Gastrocnemius medialis (tissue), 4 donors: ENCODE measurements around the gene SLC4A9. TPM values are rescaled to one million over a fixed set of nuclear protein-coding genes. Genes with fewer than 3 reads are reported as not detected.
A peak's percentile ranks its signal among the peaks of the same experiment; 100 is the strongest.
"Not testable (repeated sequence)": the region's sequence is repeated elsewhere in the genome, so short reads cannot be mapped to it uniquely, and the experiment has no call there.

Experiments used
- ATAC-seq, 2 donors: fragments of 150-250 bp; one replicate each; pipeline ENCODE4 v1.9.1; 2016
- DNase-seq, 2 donors: peaks; one replicate each; pipeline ENCODE4 v3.0.0-alpha.2; 2019
- H3K27ac ChIP-seq, 4 donors: fragments of 200-600 bp; sonication (generic); 1 replicate in 1 of 4; 2 replicates in 3 of 4; pipeline ENCODE4 v1.5.1; 2016 to 2018; ENCODE audit warnings: mild to moderate bottlenecking in 2 of 4, moderate library complexity in 1 of 4
- H3K27me3 ChIP-seq, 3 donors: fragments of 200-600 bp; sonication (generic) in 2 of 3; 1 replicate in 1 of 3; 2 replicates in 2 of 3; pipeline versions ENCODE4 v1.5.1 to v1.6.0; 2016 to 2019; ENCODE audit warnings: mild to moderate bottlenecking in 1 of 3, moderate library complexity in 1 of 3
- H3K36me3 ChIP-seq, 2 donors: fragments of 200-600 bp; sonication (generic) in 1 of 2; one replicate each; pipeline ENCODE4 v1.5.1; 2017 to 2018
- H3K4me1 ChIP-seq, 2 donors: fragments of 200-600 bp; sonication (generic) in 1 of 2; one replicate each; pipeline ENCODE4 v1.5.1; 2016 to 2017; ENCODE audit warnings: mild to moderate bottlenecking in 2 of 2
- H3K4me3 ChIP-seq, 4 donors: fragments of 200-600 bp; sonication (generic) in 3 of 4; 1 replicate in 1 of 4; 2 replicates in 3 of 4; pipeline ENCODE4 v1.5.1; 2016 to 2019; ENCODE audit warnings: mild to moderate bottlenecking in 2 of 4
- H3K9me3 ChIP-seq, 3 donors: fragments of 200-600 bp; sonication (generic) in 2 of 3; 1 replicate in 1 of 3; 2 replicates in 2 of 3; pipeline ENCODE4 v1.5.1; 2016 to 2019
- CTCF ChIP-seq, 5 experiments: fragments of 450-650 bp in 3 of 5; fragments of 200-600 bp in 2 of 5; sonication (generic) in 2 of 5; IDR thresholded peaks in 4 of 5; conservative IDR thresholded peaks in 1 of 5; 1 replicate in 4 of 5; 2 replicates in 1 of 5; pipeline ENCODE4 v1.5.1; 2016 to 2019; ENCODE audit warnings: antibody characterized with exemption in 5 of 5, mild to moderate bottlenecking in 3 of 5, moderate library complexity in 3 of 5
- POLR2A ChIP-seq, 2 donors: fragments of 450-650 bp; IDR thresholded peaks; one replicate each; pipeline ENCODE4 v1.6.1; 2017; ENCODE audit warnings: antibody characterized with exemption in 2 of 2, mild to moderate bottlenecking in 2 of 2, moderate library complexity in 2 of 2
- in situ Hi-C, 4 donors: fragments of 200-750 bp; cut with MboI; loops; one replicate each; pipeline versions ENCODE4 v1.15.0 to v1.8.0; 2017; ENCODE audit warnings: low sequenced_read_pairs in 4 of 4
- intact Hi-C: fragments of 100-400 bp; cut with DNase I; formaldehyde crosslinking; loops from one replicate; pipeline ENCODE4 v1.15.1; 2023; ENCODE audit warnings: low total_unique reads
- total RNA-seq, 4 donors: library from RNA; depleted of rRNA; stranded (reverse); fragments of >200 nt; gene quantifications; one replicate each; pipeline versions ENCODE4 v1.1.0 to v1.2.3, GENCODE V29; 2016

SLC4A9 gene
- total RNA-seq, 4 donors from 2014 or later = not detected

- TF ChIP-seq POLR2A (IDR thresholded peaks at IDR 0.05) = no peak
- no peak for TF ChIP-seq CTCF (IDR thresholded peaks at IDR 0.05 in 4 of 5, conservative IDR thresholded peaks at IDR 0.05 in 1 of 5)
- Histone ChIP-seq H3K27me3 (no peaks in the 10 kb centered on the region), H3K9me3 (no peaks in the 10 kb centered on the region), H3K4me3 (no peak overlapping the region), H3K27ac (peak overlapping the region; percentile 91 to 97 (median 94)), H3K36me3 (peaks cover 0 to 10% of the 10 kb centered on the region in 2 donors), H3K4me1 (peaks cover 80 to 95% of the 10 kb centered on the region in 2 donors)
- DNase-seq (no peak), ATAC-seq (no peak)
- in situ Hi-C loops (loop anchor here in 1 of 4 donors (5.0 kb wide), 1 partner anchor 37 kb away; the partner anchor contains the start of gene PFDN1), intact Hi-C loops (no loop called here)
Measured at GRCh38 chr5:140339636-140340035, 20.4 kb upstream of the SLC4A9 start.

DNA sequence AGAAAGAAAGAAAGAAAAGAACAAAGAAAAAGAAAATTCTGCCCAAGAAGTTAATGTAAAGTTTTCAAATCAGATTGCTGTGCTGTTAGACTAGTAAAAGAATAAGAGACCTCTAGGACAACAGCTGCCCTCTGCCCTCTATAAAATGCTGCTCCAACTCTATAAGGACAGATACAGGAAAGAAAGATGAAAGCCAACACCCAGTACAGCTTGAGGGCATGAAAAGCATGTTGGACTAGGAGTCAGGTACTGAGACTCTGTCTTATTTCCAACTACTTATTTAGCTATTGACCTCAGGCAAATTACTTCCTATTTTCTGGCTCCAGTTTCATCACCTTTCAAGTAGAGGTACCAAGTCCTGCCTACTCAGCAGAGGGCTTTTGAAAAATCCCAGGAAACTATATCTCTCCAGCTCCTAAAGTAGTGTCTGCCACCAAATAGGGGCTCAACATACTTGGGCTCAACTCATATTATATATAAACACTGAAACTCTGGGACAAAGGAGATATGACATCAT is 19.3 kb upstream of the SLC4A9 start:
- Histone ChIP-seq H3K36me3 (peaks cover 0 to 2% of the 10 kb centered on the region in 2 donors), H3K27ac (peak overlapping the region; percentile 91 to 97 (median 94)), H3K9me3 (no peaks in the 10 kb centered on the region), H3K4me1 (peaks cover 87 to 99% of the 10 kb centered on the region in 2 donors), H3K27me3 (no peaks in the 10 kb centered on the region), H3K4me3 (no peak overlapping the region)
- no peak for TF ChIP-seq POLR2A (IDR thresholded peaks at IDR 0.05)
- TF ChIP-seq CTCF (IDR thresholded peaks at IDR 0.05 in 4 of 5, conservative IDR thresholded peaks at IDR 0.05 in 1 of 5) = no peak
- ATAC-seq = no peak
- intact Hi-C loops (no loop called here), in situ Hi-C loops (no loop called here)
- DNase-seq = no peak

- intact Hi-C loops = no loop called here
- ATAC-seq = peak; percentile 15 to 18
- Histone ChIP-seq H3K9me3 (no peaks in the 10 kb centered on the region), H3K4me1 (peaks cover 78 to 91% of the 10 kb centered on the region in 2 donors), H3K36me3 (no peaks in the 10 kb centered on the region), H3K27ac (peak overlapping the region; percentile 91 to 97 (median 94)), H3K27me3 (no peaks in the 10 kb centered on the region), H3K4me3 (no peak overlapping the region)
- no peak for TF ChIP-seq CTCF (IDR thresholded peaks at IDR 0.05 in 4 of 5, conservative IDR thresholded peaks at IDR 0.05 in 1 of 5)
- TF ChIP-seq POLR2A (IDR thresholded peaks at IDR 0.05) = no peak
- DNase-seq = peak; percentile 50 to 68
- in situ Hi-C loops = no loop called here
Measured at GRCh38 chr5:140341591-140341990, 18.4 kb upstream of the SLC4A9 start.

DNA sequence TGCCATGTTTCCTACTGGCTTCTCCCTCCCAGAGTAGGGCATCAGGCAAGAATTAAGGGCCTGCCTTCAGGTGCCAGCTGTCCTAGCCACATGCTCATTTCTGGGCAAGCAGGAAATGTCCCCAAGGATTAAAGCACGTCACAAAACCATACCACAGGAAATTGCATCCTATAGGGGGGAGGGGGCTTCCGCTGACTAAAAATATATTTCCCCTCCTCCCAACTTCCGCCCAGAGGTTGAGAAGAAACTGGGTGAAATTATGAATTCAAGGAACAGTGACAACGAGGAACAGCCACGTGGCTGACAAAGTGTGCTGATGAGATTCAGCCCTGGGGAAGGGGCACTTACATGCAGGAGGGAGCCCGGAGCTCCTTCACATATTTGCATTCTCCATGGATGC is 17.7 kb upstream of the SLC4A9 start:
- ATAC-seq (no peak), DNase-seq (peak in 1 of 2 donors; percentile 35)
- intact Hi-C loops (no loop called here), in situ Hi-C loops (no loop called here)
- Histone ChIP-seq H3K27ac (peak overlapping the region; percentile 91 to 97 (median 94)), H3K4me1 (peaks cover 76 to 88% of the 10 kb centered on the region in 2 donors), H3K27me3 (no peaks in the 10 kb centered on the region), H3K9me3 (no peaks in the 10 kb centered on the region), H3K36me3 (no peaks in the 10 kb centered on the region), H3K4me3 (no peak overlapping the region)
- TF ChIP-seq CTCF (IDR thresholded peaks at IDR 0.05 in 4 of 5, conservative IDR thresholded peaks at IDR 0.05 in 1 of 5) (no peak), POLR2A (IDR thresholded peaks at IDR 0.05) (no peak)

DNA sequence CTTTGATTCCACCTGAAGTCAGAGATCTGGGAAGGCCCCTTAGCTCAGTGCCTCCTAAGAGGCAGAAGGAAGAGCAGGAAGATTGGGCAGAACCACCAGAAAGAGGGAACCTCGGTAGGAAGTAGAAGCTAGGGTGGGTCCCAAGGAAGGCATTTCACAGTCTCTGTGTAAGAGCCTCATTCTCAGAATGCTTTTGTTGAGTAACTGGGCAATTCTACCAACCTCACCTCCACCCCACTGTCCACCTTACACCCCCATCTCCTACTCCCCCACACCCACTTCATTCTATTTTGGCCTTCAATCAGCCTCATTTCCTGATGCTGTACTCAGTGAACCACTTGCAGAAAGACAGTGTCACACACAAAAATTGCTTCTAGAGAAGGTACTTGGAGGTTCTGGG is 17.1 kb upstream of the SLC4A9 start:
- ATAC-seq = no peak
- intact Hi-C loops = no loop called here
- in situ Hi-C loops = no loop called here
- H3K9me3 ChIP-seq = no peaks in the 10 kb centered on the region
- TF ChIP-seq POLR2A (IDR thresholded peaks at IDR 0.05) (no peak), CTCF (IDR thresholded peaks at IDR 0.05 in 4 of 5, conservative IDR thresholded peaks at IDR 0.05 in 1 of 5) (no peak)
- peaks cover 76 to 88% of the 10 kb centered on the region in 2 donors for H3K4me1 ChIP-seq
- H3K4me3 ChIP-seq = no peak overlapping the region
- no peaks in the 10 kb centered on the region for H3K27me3 ChIP-seq
- DNase-seq = no peak
- H3K27ac ChIP-seq = peak overlapping the region; percentile 91 to 97 (median 94)
- H3K36me3 ChIP-seq = no peaks in the 10 kb centered on the region

DNA sequence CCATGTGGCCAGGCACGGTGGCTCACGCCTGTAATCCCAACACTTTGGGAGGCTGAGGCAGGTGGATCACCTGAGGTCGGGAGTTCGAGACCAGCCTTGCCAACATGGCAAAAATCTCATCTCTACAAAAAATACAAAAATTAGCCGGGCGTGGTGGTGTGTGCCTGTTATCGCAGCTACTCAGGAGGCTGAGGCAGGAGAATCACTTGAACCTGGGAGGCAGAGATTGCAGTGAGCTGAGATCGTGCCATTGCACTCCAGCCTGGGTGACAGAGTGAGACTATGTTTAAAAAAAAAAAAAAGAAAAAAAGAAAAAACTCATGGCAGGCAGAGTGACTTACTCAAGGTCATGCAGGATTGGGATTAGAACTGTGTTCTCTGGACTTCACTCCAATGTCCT is 16.1 kb upstream of the SLC4A9 start:
- peaks cover 73 to 83% of the 10 kb centered on the region in 2 donors for H3K4me1 ChIP-seq
- in situ Hi-C loops, H3K36me3 ChIP-seq, DNase-seq, ATAC-seq, H3K4me3 ChIP-seq, intact Hi-C loops, H3K9me3 ChIP-seq, H3K27me3 ChIP-seq: not testable (repeated sequence)
- peak overlapping the region; percentile 91 to 97 (median 94) for H3K27ac ChIP-seq
